Ecto neural progenitor cell (in vitro differentiated cells): ENCODE results near the gene CANT1.
"Not testable (repeated sequence)": the region's sequence is repeated elsewhere in the genome, so short reads cannot be mapped to it uniquely, and the experiment has no call there.

Experiments
- DNase-seq: peaks from one replicate; pipeline ENCODE4 v3.0.0-alpha.2; 2018; ENCODE audit warnings: low spot score

The CANT1 gene

DNA sequence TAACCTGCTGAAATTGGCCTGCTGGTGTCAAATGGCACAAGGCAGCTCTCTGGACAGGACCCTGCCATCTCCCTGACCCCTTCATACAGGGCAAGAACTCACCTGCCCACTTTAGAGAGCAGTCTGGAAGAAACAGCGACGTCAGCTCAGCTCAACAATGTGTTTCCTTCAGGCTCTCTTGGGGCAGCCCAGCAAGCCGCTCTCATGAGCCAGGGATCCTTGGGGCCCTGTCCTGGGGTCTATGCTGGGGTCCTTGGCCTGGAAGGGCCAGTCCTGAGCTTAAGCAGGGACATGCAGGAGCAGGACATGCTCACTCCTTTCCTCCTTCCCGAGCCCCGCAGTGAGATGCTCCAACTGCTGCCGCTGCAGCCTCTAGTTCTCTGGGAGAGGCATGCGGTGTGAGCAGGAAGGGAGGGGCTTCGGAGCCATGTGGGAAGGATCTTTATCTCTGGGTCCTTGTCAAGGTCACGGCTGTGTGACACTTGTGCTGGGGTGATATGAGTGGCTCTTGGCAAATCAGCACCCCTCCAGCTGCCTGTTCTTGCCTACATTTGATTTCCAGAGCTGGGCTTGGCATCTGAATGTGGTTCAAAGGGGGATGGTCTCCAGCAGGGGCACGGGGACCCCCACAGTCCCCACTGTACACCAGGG is 17.8 kb upstream of the CANT1 start:
- no peak for DNase-seq

DNA sequence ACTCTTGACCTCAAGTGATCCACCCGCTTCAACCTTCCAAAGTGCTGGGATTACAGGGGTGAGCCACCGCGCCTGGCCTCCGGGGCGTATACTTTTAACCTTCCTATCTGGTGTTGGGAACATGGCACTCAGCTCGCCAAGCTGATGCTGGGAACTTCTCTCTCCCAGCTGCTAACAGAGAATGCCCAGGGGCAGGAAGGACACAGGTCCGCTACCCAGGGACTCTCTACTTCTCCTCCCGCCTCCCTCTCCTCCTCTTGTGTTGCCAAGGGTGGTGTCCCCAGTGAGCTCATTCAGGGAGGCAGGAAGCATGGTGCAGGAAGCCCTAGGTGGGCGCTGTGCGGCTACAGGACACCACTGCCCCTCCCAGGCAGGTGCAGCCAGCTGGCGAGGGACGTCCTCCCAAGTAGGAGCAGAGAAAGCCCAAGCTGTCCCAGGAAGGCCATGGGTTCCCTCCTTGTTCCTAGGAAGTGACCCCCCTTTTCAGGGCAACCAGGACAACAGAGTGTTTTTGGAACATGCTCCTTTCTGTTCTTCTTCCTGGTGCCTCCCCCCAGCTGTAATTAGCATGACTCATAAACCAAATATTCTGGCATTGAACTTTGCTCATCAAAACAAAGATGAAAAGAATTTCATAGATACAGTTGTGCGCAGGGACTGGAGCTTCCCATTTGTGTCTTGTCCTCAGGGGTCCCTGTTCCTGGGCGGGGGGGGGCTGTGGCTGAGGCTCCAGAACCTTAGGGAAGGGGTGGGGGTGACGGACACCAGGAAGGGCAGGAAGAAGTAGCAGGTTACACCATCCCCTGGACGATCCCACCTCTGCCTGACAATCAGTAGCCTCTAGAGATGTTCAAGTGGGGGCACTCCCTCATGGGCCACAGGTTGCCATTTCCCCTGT is 17.1 kb upstream of the CANT1 start:
- no peak for DNase-seq

DNA sequence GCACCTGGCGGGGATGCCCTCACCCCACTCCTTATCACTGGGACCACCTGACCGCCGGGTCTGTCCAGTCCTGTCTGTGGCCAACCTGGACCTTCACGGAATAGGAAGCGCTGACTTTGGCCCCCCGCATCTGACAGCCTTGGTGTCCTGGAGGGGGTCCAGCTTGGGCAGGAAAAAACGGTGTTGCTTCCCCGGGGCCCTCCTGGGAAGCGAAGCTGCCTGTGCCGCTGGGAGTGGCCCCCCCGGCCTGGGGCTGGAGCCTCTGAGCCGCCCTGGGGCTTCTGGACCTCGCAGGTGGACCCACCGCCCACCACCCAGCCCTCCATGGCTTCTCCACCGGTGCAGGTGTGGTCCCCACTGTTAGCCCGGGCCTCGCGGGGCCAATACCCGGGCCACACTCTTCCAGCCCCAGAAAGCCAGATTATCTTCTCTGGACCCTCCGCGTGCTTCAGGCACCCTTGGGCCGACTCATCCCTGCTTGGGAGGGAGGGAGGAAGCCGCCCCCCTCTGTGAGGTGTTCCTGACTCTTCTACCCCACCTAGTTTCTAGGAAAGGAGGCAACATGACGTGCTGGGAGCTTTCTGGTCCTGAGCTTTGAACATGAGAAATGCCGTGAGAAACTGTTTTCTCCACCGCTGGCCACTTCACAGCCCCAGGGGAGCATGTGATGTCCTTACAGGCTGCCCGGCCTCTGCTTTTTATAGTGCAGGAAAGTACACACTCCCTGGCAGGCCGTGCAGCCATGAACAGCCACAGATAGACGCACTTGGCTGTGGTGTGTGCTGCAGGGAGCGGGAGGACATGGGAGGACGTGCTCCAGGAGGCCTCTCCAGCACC is 15.6 kb upstream of the CANT1 start:
- DNase-seq, result no peak

DNA sequence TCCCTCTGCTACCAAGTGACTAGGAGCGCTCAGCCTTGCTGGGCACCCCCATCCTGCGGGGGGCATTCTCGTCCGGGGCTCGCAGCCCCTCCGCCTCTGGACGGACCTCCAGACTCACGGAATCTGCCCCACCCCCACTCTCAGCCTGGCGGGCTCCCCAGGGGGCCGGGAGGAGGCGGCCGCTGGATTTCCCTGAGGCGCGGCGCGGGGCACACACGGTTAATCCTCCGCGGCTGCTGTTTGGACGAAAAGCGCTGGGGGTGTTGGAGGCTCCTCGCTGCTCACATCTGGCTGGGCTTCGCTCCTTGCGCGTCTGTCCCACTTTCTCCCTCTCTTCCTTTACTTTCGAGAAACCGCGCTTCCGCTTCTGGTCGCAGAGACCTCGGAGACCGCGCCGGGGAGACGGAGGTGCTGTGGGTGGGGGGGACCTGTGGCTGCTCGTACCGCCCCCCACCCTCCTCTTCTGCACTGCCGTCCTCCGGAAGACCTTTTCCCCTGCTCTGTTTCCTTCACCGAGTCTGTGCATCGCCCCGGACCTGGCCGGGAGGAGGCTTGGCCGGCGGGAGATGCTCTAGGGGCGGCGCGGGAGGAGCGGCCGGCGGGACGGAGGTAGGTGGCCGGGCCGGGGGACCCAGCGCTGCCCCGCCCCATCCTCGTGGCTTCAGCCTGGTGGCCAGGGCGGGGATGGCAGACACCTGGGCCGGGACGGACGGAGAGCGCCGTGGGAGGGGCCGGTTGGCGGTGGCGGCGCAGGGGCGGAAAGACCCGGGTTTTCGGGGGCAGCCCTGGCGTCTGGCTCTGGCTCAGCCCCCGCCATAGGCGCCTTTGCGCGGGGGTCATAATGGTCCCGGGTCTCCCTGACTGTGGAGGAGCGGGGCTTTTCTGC is 14.6 kb upstream of the CANT1 start, which contains the start of gene C1QTNF1:
C1QTNF1 (plus strand) TSS at position 284 of the 886 bp plus-strand sequence. CDS start 19,800 bp downstream, outside the sequence.
- DNase-seq, result peak; percentile 86

DNA sequence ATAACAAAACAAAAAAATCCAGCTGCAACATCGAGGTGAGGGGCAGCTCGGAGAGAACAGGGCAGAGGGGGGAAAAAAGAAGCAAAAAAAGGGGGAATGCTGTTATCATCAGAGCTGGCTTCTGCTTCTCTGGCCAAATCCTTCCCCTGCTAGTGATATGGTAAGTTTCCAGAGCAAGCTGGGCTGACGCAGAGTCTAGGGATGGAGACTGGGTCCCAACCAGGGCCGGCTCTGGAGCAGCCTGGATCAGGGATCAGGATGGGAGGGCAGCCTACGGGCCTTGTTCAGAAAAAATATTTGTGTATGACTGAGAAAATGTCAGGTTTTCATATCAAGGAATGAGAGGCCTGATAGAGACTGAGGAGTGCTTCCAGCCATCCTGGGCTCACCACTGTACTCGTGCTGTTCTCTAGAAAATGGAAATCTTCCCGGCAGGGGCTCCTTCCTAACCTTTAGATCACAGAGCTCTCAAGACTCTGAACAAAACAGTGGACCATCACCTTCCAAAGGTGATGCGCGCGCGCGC is 13.7 kb upstream of the CANT1 start:
- no peak for DNase-seq

DNA sequence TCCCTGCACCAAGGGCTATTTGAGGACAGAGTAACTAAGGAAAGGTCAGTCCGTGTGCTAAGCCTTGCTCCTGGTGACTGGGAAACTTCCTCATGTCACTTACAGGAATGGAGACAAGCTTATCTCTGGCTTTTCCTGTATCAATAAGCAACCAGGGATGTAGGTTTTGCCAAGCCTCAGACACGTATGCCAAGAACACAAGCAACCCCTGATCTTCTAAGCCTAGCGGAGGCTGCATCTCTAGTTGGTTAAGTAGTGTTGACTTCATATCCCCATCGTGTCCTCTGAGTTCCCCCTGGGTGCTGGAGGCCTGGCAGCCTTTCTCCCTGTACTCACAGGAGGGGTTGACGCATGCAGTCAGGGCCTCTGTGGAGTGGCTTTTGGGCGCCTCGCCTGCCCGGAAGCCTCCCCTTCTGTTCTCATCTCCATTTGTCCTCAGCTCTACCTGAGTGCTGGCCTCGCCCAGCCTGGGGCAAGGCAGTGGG is 13.0 kb upstream of the CANT1 start:
- no peak for DNase-seq

DNA sequence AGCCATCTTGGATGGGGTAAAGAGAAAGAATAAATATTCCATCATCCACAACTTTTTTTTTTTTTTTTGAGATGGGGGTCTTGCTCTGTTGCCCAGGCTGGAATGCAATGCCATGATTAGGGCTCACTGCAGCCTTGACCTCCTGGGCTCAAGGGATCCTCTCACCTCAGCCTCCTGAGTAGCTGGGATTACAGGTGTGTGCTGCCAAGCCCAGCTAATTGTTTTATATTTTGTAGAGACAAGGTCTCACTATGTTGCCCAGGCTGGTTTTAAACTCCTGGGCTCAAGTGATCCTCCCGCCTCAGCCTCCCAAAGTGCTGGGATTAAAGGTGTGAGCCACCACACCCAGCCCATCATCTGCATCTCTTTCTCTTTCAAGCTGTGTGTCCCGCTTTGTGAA is 12.4 kb upstream of the CANT1 start:
- DNase-seq, result not testable (repeated sequence)

DNA sequence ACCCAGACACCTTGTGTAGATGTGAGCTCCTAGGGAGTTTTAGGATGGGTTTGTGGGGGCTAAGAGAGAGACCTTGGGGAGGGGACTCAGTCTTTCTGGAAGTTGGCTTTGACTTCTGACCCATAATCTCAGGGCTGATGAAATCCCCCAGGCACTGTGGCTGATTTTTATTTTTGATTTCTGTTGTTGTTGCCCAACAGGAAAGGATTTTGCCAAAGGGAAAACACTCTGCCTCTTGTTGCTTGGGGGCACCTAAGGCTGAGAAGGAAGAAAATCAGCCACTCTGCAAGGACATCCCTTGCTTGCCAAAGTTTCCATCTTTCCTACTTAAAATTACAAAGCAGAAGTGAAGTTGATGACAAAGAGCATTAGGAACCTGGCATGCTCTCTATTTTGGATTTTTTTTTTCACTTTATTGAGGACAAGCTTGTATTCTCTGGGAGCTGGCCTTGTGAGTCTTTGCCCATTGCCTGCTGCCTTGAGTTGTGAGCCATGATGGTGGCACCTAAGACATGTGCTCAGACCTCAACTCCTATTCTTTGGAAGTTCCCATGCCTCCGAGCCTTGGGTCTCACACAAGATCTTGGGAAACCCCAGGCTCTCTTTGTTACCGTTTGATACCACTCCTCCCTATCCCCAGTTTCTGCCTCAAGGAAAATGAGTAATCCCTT is 11.2 kb upstream of the CANT1 start:
- DNase-seq, result no peak

DNA sequence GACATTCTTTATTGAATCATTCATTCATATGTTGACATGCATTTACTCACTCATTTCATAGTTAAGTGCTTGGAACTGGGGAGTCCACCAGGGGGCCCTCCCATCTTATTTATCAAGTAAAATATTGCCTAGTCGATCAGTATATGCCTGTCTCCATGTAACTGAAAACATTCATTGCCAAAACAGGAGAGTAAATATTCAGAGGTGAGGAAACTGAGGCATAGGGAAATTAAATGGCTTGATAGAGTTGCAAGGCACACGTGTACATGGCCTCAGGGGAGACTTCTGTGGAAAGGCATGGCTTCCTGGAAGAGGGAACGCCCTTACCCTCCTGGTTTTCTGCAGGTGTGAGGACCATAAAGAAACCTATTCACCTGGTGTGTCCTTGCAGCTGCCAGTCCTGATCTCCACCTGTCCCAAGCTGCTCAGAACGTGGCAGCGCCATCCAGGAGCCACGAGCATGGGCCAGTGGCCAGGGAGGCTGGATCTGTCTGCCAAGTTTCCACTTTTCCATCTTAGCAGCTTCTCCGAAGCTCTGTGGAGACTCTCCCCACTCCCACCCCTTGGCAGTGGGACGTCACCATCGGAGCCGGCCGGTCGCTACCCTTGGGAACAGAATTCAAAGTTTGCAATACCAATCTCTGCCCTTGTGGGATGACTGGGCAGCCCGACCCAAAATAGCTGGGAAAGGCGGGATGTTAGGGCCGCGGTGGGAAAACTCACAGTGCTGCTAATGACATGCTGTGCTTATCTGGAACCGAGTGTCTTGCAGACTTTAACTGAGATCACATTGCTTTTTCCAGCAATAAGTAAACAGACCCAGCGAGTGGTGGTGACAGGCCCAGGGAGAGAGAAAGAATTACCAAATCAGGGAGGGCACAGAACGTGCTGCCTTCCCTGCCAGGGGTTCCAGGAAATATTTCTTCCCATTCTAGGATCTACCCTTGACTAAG is 10.3 kb upstream of the CANT1 start:
- DNase-seq, result no peak

DNA sequence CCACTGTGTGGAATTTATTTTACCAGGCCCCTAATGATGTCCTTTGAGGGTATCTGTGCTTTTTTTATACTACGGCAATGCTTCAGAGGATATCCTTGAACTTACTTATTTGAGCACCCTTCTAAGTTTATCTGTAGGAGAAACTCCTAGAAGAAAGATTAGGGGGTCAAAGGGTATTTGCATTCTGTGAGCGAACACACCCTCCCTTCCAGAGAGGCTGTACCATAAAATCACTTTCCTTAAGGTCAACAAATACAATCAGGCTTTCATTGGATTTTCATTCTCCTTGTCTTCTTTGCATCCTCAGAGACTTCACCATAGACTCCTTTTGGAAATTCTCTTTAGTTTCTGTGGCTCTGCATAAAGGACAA is 9.7 kb upstream of the CANT1 start:
- DNase-seq, result no peak

DNA sequence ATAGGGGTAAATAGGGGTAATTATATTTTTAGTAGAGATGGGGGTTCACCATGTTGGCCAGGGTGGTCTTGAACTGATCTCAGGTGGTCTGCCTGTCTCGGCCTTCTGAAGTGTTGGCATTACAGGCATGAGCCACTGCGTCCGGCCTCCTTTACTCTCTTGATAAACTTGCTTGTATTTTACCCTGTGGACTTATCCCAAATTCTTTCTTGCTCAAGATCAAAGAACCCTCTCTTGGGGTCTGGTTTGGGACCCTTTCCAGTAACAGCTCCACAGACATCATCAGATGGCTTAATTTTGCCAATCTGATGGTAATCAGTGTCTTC is 8.8 kb upstream of the CANT1 start:
- DNase-seq, result no peak

DNA sequence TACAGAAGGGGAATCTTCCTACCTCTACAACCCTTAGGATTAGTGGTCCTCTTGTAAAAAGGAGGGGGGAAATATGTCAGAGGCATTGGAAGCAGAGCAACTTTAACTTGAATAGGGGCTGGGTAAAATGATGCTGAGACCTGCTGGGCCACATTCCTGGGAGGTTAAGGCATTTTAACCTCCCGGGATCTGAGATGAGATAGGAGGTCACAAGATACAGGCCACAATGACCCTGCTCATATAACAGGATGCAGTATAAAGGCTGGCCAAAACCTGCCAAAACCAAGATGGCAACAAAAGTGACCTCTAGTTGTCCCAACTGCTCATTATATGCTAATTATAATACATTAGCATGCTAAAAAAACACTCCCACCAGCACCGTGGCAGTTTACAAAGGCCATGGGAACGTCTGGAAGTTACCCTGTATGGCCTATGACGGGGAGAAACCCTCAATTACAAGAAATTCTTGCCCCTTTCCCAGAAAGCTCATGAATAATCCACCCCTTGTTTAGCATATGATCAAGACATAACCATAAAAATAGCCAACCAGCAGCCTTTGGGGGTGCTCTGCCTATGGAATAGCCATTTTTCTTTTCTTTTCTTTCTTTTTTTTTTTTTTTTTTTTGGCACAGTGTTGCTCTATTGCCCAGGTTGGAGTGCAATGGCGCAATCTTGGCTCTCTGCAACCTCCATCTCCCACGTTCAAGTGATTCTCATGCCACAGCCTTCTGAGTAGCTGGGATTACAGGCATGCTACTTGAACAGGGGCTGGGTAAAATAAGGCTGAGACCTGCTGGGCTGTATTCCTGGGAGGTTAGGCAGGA is 8.2 kb upstream of the CANT1 start:
- DNase-seq, result no peak

DNA sequence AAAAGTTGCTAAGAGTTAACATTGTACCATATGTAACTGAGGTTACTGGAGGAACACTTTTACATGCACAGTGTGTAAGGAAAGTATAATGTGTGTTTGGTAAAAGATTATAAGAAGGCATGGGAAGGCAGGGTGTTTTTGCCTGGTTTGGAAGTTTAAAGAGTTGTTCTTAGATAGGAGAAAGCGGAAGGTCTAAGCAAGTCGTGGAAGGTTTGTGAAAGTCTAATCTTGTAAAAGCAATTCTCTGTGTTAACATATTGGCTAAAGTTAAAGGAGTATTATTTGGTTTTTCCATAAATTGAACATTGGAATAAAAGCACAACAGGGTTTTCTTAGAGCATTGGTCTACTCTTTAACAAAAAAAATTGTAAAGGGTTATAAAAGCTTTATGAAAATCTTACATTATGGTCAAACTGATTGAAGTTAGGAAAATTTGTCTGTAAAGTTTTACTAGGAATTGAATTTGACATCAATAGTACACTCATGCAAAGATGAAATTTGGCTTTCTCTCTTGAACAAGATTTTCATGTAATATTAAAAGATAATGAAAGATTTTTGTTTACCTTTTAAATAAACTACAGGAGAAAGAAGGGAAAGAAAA is 4.7 kb upstream of the CANT1 start:
- DNase-seq, result no peak

DNA sequence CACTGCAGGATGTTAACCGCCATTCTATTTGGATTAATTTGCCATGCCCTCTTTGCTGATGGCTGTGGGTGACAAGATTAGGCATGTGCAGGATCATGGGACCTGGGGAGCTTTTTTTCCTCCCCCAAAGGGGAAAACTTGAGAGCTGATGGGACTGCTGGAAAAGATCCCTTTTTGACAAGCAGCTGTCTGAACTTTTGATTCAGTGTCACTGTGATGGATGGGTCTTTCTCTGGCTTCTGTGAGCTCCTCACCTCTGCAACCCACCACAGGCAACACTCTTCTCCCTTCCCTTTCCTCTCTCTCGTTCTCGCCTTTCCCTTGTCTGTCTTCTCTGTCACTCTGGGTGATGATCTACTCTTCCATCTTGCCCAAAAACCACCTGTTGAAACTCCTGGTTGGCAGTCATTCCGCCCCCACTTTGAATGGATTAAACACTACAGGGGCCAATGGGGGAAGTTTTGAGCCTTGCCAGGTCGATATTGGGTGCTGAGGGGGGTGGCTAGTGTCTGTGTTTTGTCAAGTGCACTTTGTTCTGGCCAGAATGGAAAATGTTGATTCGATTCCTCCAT is 3.1 kb upstream of the CANT1 start:
- no peak for DNase-seq

DNA sequence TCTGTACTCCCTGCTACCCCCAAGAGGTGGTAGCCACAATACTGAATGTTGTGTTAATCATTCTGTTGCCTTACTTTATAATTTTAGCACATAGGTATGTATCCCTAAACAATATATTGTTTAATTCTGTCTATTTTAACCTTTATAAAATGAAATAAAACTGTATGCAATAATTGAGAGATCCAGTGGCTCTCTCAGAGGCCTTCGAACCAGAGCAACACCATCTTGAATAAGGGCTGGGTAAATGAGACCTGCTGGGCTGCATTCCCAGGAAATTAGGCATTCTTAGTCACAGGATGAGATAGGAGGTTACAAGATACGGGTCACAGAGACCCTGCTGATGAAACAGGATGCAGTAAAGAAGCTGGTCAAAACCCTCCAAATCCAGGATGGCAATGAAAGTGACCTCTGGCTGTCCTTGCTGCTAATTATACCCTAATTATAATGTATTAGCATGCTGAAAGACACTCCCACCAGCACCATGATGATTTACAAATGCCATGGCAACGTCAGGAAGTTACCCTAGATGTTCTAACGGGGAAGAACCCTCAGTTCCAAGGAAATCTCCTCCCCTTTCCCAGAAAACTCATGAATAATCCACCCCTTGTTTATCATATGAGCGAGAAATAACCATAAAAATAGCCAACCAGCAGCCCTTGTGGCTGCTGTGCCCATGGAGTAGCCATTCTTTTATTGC is 2.0 kb upstream of the CANT1 start:
- DNase-seq, result no peak

DNA sequence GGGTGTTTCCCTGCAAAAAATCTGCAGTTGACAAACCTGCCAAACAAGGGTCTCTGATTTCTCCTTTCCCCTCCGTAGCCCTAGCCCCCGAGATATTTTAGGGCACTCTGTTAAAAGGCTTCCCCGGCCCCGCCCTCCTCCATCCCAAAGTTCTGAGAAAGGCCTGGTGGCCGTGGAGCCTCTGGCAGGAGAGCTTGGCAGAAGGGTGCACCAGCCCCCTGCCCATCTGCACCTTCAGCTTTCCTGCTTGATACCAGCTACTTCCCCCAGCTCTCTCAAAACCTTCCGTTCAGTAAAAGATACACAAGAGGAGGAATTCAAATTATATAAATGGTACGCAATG is 711 bp upstream of the CANT1 start:
- DNase-seq, result no peak

DNA sequence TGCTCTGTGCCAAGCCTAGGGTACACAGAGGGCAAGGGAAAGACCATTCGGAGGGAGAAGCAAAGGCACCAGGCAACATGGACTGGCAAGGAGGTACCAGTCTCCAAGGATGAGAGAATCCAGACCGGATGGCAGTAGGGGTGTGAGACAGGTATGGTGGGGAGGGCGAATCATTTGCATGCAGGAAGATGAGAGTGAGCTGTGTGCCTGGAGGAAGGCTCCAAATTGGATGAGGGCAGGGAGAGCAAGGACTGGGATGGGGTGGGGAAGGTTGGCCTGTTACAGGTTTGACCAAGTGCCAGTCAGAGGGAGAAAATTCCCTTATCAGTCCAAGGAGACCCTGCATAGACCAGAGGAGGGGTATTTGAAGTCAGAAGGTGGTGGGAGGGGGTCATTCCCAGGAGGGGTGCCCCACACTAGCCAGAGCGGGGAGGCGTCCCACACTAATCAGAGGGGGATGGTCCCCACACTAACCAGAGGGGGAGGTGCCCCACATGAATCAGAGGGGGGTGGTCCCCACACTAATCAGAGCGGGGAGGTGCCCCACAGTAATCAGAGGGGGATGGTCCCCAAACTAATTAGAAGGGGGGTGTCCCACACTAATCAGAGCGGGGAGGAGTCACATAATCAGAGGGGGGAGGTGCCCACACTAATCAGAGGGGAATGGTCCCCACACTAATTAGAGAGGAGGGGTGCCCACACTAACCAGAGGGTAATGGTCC is 737 bp downstream of the CANT1 start:
- no peak for DNase-seq
